Spinal cord (tissue), 4 donors: ENCODE measurements around the gene IGF2R. TPM values are rescaled to one million over a fixed set of nuclear protein-coding genes. Genes with fewer than 3 reads are reported as not detected.

Experiments used
- polyA plus RNA-seq, 2 donors: library from polyadenylated mRNA; unstranded; fragments of 120-200 nt; gene quantifications; one replicate each; pipeline ENCODE4 v1.2.1, GENCODE V29; 2013; ENCODE audit not compliant: insufficient read length in 2 of 2
- total RNA-seq, 2 donors: library from RNA; depleted of rRNA in 1 of 2; stranded (reverse); fragments of 120-200 nt in 1 of 2; fragments of >200 nt in 1 of 2; gene quantifications; one replicate each; pipeline versions ENCODE4 v1.2.3 to v1.2.4, GENCODE V29; 2013 to 2014

The IGF2R gene
- total and polyA plus RNA-seq, 4 donors, result 23.8 to 53.0 (median 31.1) TPM

Other genes with a start within 250 kb of the IGF2R start
- gene WTAP, start 241.6 kb upstream of the IGF2R start, total RNA-seq, result 10 to 100 TPM; 96.0 to 98.1 TPM
- gene WTAP, start 241.6 kb upstream of the IGF2R start, polyA plus RNA-seq, result 10 to 100 TPM; 81.9 to 88.6 TPM
- gene ACAT2, start 207.0 kb upstream of the IGF2R start, total RNA-seq, result 10 to 100 TPM; 69.6 to 71.4 TPM
- 100 to 1,000 TPM; 125 to 136 TPM for gene ACAT2, start 207.0 kb upstream of the IGF2R start, polyA plus RNA-seq
- gene TCP1, start 179.5 kb upstream of the IGF2R start, total RNA-seq, result 100 to 1,000 TPM; 184 TPM
- 100 to 1,000 TPM; 225 to 239 TPM for gene TCP1, start 179.5 kb upstream of the IGF2R start, polyA plus RNA-seq
- 10 to 100 TPM; 42.1 to 58.9 TPM for gene MRPL18, start 178.6 kb upstream of the IGF2R start, total RNA-seq
- 10 to 100 TPM; 73.5 to 79.2 TPM for gene MRPL18, start 178.6 kb upstream of the IGF2R start, polyA plus RNA-seq
- gene PNLDC1, start 168.8 kb upstream of the IGF2R start, total RNA-seq, result under 1 TPM; 0.10 to 0.22 TPM
- under 1 TPM; 0.63 to 0.78 TPM for gene PNLDC1, start 168.8 kb upstream of the IGF2R start, polyA plus RNA-seq
- under 1 TPM; 0.06 to 0.10 TPM for gene MAS1, start 78.1 kb upstream of the IGF2R start, total RNA-seq
- gene MAS1, start 78.1 kb upstream of the IGF2R start, polyA plus RNA-seq, result under 1 TPM; 0.03 to 0.05 TPM
- gene SLC22A1, start 152.7 kb downstream of the IGF2R start, total RNA-seq, result 1 to 10 TPM in 1 of 2 donors, under 1 TPM in 1; 0.59 to 1.2 TPM
- under 1 TPM in 1 of 2 donors, not detected in 1; 0.35 TPM for gene SLC22A1, start 152.7 kb downstream of the IGF2R start, polyA plus RNA-seq